Coronary artery (tissue), 2 donors: Measurements from ENCODE around the gene ASB1.

Experiments used
- DNase-seq: peaks from one replicate; pipeline ENCODE4 v3.0.0-alpha.2; 2017; ENCODE audit warnings: low spot score
- H3K27ac ChIP-seq, 2 donors: fragments of 200-600 bp; sonication (generic); one replicate each; pipeline ENCODE4 v1.5.1; 2016 to 2019
- H3K4me3 ChIP-seq: fragments of 200-600 bp; sonication (generic); 2 replicates; pipeline ENCODE4 v1.5.1; 2016; ENCODE audit warnings: mild to moderate bottlenecking, moderate library complexity
- CTCF ChIP-seq: fragments of 200-600 bp; sonication (generic); IDR thresholded peaks from one replicate; pipeline ENCODE4 v1.5.1; 2019; ENCODE audit warnings: antibody characterized with exemption

Gene ASB1

GRCh38 chr2:238426568-238427434 is at the start of gene ASB1:
TSS of gene ASB1 (plus strand) at chr2:238426927. CDS start at chr2:238427071, 144 bp downstream.
- DNase-seq: peak; percentile 84
- peak within 1 kb of the TSS; percentile 83 to 93 for H3K27ac ChIP-seq
- no peak for TF ChIP-seq CTCF
- peak within 1 kb of the TSS; percentile 87 for H3K4me3 ChIP-seq

GRCh38 chr2:238378230-238379095 is 48.3 kb upstream of the ASB1 start:
- no peak for TF ChIP-seq CTCF
- no peak for DNase-seq
- Histone ChIP-seq H3K4me3 (no peak overlapping the region), H3K27ac (peak overlapping the region in 1 of 2 donors; percentile 66)

- Histone ChIP-seq H3K4me3 (no peak overlapping the region), H3K27ac (peak overlapping the region in 1 of 2 donors; percentile 66)
- TF ChIP-seq CTCF: no peak
- no peak for DNase-seq
Measured at GRCh38 chr2:238379096-238379810, 47.5 kb upstream of the ASB1 start.

GRCh38 chr2:238380336-238380735 is 46.4 kb upstream of the ASB1 start:
- no peak for TF ChIP-seq CTCF
- no peak for DNase-seq
- Histone ChIP-seq H3K4me3 (no peak overlapping the region), H3K27ac (peak overlapping the region in 1 of 2 donors; percentile 66)

- peak overlapping the region in 1 of 2 donors; percentile 66 for H3K27ac ChIP-seq
Measured at GRCh38 chr2:238380785-238381184, 45.9 kb upstream of the ASB1 start.

More at GRCh38 chr2:238380785-238381184, 45.9 kb upstream of the ASB1 start:
- no peak for TF ChIP-seq CTCF
- no peak for DNase-seq
- H3K4me3 ChIP-seq: no peak overlapping the region
